HepG2 (cell line): Measurements from ENCODE around the gene XPO5. TPM values are rescaled to one million over a fixed set of nuclear protein-coding genes. Genes with fewer than 3 reads are reported as not detected.

Source experiments
- ATAC-seq: fragments of 200-7000 bp; cut with Tn5 transposase; 3 replicates; pipeline ENCODE4 v1.9.1; 2020; ENCODE audit warnings: mild to moderate bottlenecking, moderate library complexity
- BruUV-seq: library from RNA; stranded (reverse); fragments of 400-500 nt; replicated peaks from 2 replicates; lab custom pipeline; 2021; lab: Mats Ljungman, UMichigan
- CTCF ChIA-PET: fragments of 300-600 bp; formaldehyde crosslinking; extraction: SDS; loops from one replicate; lab custom pipeline; 2021; ENCODE audit warnings: low total read pairs, inconsistent platforms, low intra/inter-chr PET ratio; lab: Yijun Ruan, JAX
- POLR2A ChIA-PET: fragments of 350-600 bp; sonication (Branson Sonifier 250); formaldehyde crosslinking; loops from one replicate; lab custom pipeline; 2020; ENCODE audit warnings: antibody characterized with exemption, inconsistent platforms; lab: Yijun Ruan, JAX
- DNase-seq: peaks from one replicate; pipeline ENCODE4 v3.0.0-alpha.2; 2015; ENCODE audit warnings: low spot score
- FAIRE-seq: peaks from 3 replicates; lab custom pipeline; 2011; peaks lifted over from hg19 to GRCh38; lab: Jason Lieb, UNC
- H2AFZ ChIP-seq: one replicate; pipeline ENCODE4 v1.6.1; 2011; ENCODE audit warnings: low read length, inconsistent platforms
- H3K27ac ChIP-seq: fragments of 300-600 bp; 3 replicates; pipeline ENCODE4 v1.8.0; 2011; ENCODE audit warnings: mixed run types, mild to moderate bottlenecking, mixed read lengths, low read length, inconsistent platforms; ENCODE audit not compliant: insufficient read depth; ENCODE audit errors: extremely low read length
- H3K27me3 ChIP-seq, 2 experiments: fragments of 200-600 bp in 1 of 2; 2 replicates in 1 of 2; 3 replicates in 1 of 2; pipeline versions ENCODE4 v1.6.0 to v1.8.0; 2011; ENCODE audit warnings: low read length in 2 of 2, mild to moderate bottlenecking in 2 of 2, moderate library complexity in 2 of 2, inconsistent platforms in 1 of 2; ENCODE audit not compliant: insufficient read depth in 2 of 2, control insufficient read depth in 1 of 2
- H3K36me3 ChIP-seq, 2 experiments: fragments of 200-600 bp in 1 of 2; replicated peaks in 1 of 2; 2 replicates in 1 of 2; 3 replicates in 1 of 2; pipeline versions ENCODE4 v1.5.1 to v1.8.0; 2011; ENCODE audit warnings: low read length in 2 of 2, inconsistent platforms in 1 of 2; ENCODE audit not compliant: insufficient read depth in 2 of 2, control insufficient read depth in 1 of 2
- H3K4me1 ChIP-seq: 2 replicates; pipeline ENCODE4 v1.5.1; 2012; ENCODE audit warnings: low read length, inconsistent platforms; ENCODE audit not compliant: insufficient read depth
- H3K4me2 ChIP-seq: 2 replicates; pipeline ENCODE4 v1.6.0; 2011; ENCODE audit warnings: low read depth, low read length, inconsistent platforms
- H3K4me3 ChIP-seq, 3 experiments: fragments of 200-600 bp in 1 of 3; sonication (generic), shearing (Covaris generic) in 1 of 3; replicated peaks in 1 of 3; 2 replicates each; pipeline ENCODE4 v1.5.1; 2011 to 2016; ENCODE audit warnings: low read length in 3 of 3, inconsistent platforms in 2 of 3, low read depth in 2 of 3, mild to moderate bottlenecking in 2 of 3, control low read depth in 1 of 3, mixed read lengths in 1 of 3; ENCODE audit not compliant: insufficient read depth in 1 of 3
- H3K79me2 ChIP-seq: one replicate; pipeline ENCODE4 v1.6.1; 2011; ENCODE audit warnings: low read length, inconsistent platforms; ENCODE audit not compliant: insufficient read depth
- H3K9ac ChIP-seq: 2 replicates; pipeline ENCODE4 v1.6.0; 2011; ENCODE audit warnings: mild to moderate bottlenecking, low read depth, low read length, inconsistent platforms; ENCODE audit not compliant: insufficient read depth
- H3K9me3 ChIP-seq: 2 replicates; pipeline ENCODE4 v1.5.1; 2012; ENCODE audit warnings: mild to moderate bottlenecking, low read length
- H4K20me1 ChIP-seq: 2 replicates; pipeline ENCODE4 v1.6.0; 2011; ENCODE audit warnings: inconsistent platforms, mild to moderate bottlenecking, low read length, moderate library complexity; ENCODE audit not compliant: insufficient read depth
- ATF7-NPFF ChIP-seq: sonication (generic); formaldehyde crosslinking; IDR thresholded peaks from 2 replicates; pipeline ENCODE4 v1.8.1; 2023; ENCODE audit warnings: mild to moderate bottlenecking, low read depth, missing genetic modification reagents, moderate library complexity
- CCDC6 ChIP-seq: sonication (generic); formaldehyde crosslinking; IDR thresholded peaks from 2 replicates; pipeline ENCODE4 v1.8.1; 2022; ENCODE audit warnings: mild to moderate bottlenecking, missing genetic modification reagents, moderate library complexity
- IRF9 ChIP-seq: sonication (generic); formaldehyde crosslinking; IDR thresholded peaks from 2 replicates; pipeline ENCODE4 v1.8.0; 2022; ENCODE audit warnings: missing genetic modification reagents, mild to moderate bottlenecking, borderline replicate concordance
- KDM2A ChIP-seq: sonication (generic); formaldehyde crosslinking; IDR thresholded peaks from 2 replicates; pipeline ENCODE4 v1.4.0; 2020; ENCODE audit warnings: low read depth, missing genetic modification reagents, borderline replicate concordance
- RFXANK ChIP-seq: IDR thresholded peaks from 2 replicates; pipeline ENCODE4 v1.6.1; 2016
- TBP ChIP-seq: sonication (generic); formaldehyde crosslinking; IDR thresholded peaks from 2 replicates; pipeline ENCODE4 v1.5.0; 2020; ENCODE audit warnings: missing genetic modification reagents
- TIGD3 ChIP-seq: sonication (generic); formaldehyde crosslinking; IDR thresholded peaks from 2 replicates; pipeline ENCODE4 v1.5.1; 2020; ENCODE audit warnings: mild to moderate bottlenecking, missing genetic modification reagents, borderline replicate concordance
- ZMAT5 ChIP-seq: sonication (generic); formaldehyde crosslinking; IDR thresholded peaks from 2 replicates; pipeline ENCODE4 v1.5.0; 2020; ENCODE audit warnings: mild to moderate bottlenecking, low read depth, missing genetic modification reagents, borderline replicate concordance
- ZNF292 ChIP-seq: sonication (generic); formaldehyde crosslinking; IDR thresholded peaks from 2 replicates; pipeline ENCODE4 v1.8.1; 2022; ENCODE audit warnings: mild to moderate bottlenecking, low read depth, missing genetic modification reagents, borderline replicate concordance
- ZNF569 ChIP-seq: sonication (generic); formaldehyde crosslinking; IDR thresholded peaks from 2 replicates; pipeline ENCODE4 v1.5.0; 2020; ENCODE audit warnings: mild to moderate bottlenecking, missing genetic modification reagents, moderate library complexity, borderline replicate concordance
- ZNF776 ChIP-seq: sonication (generic); formaldehyde crosslinking; IDR thresholded peaks from 2 replicates; pipeline ENCODE4 v1.4.0; 2020; ENCODE audit warnings: mild to moderate bottlenecking, missing genetic modification reagents
- ZNF841 ChIP-seq: sonication (generic); formaldehyde crosslinking; IDR thresholded peaks from 2 replicates; pipeline ENCODE4 v1.8.1; 2023; ENCODE audit warnings: missing genetic modification reagents, borderline replicate concordance
- ZSCAN21 ChIP-seq: sonication (generic); formaldehyde crosslinking; IDR thresholded peaks from 2 replicates; pipeline ENCODE4 v1.8.0; 2022; ENCODE audit warnings: mild to moderate bottlenecking, missing genetic modification reagents, moderate library complexity, borderline replicate concordance
- WGBS: methylation state at CpG from one replicate; pipeline ENCODE4 v1.1.6; 2017; ENCODE audit warnings: low lambda C conversion rate; 5-methylcytosine and 5-hydroxymethylcytosine counted together
- in situ Hi-C: cut with HindIII; loops from 2 replicates; pipeline ENCODE4 v1.10.0; 2017; ENCODE audit warnings: low pct_unique_long_range_greater_than_20kb; ENCODE audit not compliant: extremely low pct_ligation_motif_present
- intact Hi-C: fragments of 100-400 bp; cut with micrococcal nuclease; formaldehyde crosslinking; loops from one replicate; pipeline ENCODE4 v1.10.0; 2022; ENCODE audit not compliant: unreplicated experiment
- polyA plus RNA-seq, 8 experiments: library from polyadenylated mRNA; depleted of rRNA in 3 of 8; stranded (reverse) in 7 of 8; unstranded in 1 of 8; fragments of >200 nt; fragmentation: Illumina TruSeq in 4 of 8; extraction: Trizol in 4 of 8; gene quantifications; 2 replicates each; pipeline versions ENCODE4 v1.2.1 to v1.2.3, GENCODE V29; 2011 to 2016; ENCODE audit warnings: low read depth in 4 of 8, missing spikeins in 1 of 8, mixed read lengths in 1 of 8; ENCODE audit not compliant: insufficient read depth in 1 of 8
- total RNA-seq, 5 experiments: library from RNA; depleted of rRNA; stranded (reverse); fragments of >200 nt; fragmentation: Illumina TruSeq; extraction: Trizol; gene quantifications; 2 replicates each; pipeline ENCODE4 v1.2.3, GENCODE V29; 2016; ENCODE audit warnings: low read depth in 1 of 5

XPO5 gene
- total and polyA plus RNA-seq, 2 of the 13 experiments (the other 11 are each of a cell fraction or from before 2014, with no cell fraction given): 52.2 to 68.0 TPM

- H2AFZ ChIP-seq: no peak overlapping the region
- POLR2A ChIA-PET: interaction anchor here (0.7 to 2.1 kb wide), 2 partner anchors 9 to 50 kb away, joined by 3 to 4 read pairs; partner anchors contain the start of genes POLH and XPO5
- intact Hi-C loops (no loop called here), in situ Hi-C loops (no loop called here)
- no peak overlapping the region for H3K9ac ChIP-seq
- no peak overlapping the region for H3K4me3 ChIP-seq
- no peak for ATAC-seq
- no peak overlapping the region for H3K4me2 ChIP-seq
- H3K36me3 ChIP-seq: peaks cover 18 to 73% of the 10 kb centered on the region in 2 experiments
- H3K9me3 ChIP-seq: no peaks in the 10 kb centered on the region
- BruUV-seq: no TSS peak
- no peak for FAIRE-seq
- no peaks in the 10 kb centered on the region for H3K27me3 ChIP-seq
- no peak overlapping the region for H3K27ac ChIP-seq
- CTCF ChIA-PET: no interaction called here
- no peaks in the 10 kb centered on the region for H4K20me1 ChIP-seq
- 95% methylated on average over 7 of the region's 7 CpGs for WGBS
- no peak for DNase-seq
- H3K4me1 ChIP-seq: no peaks in the 10 kb centered on the region
- peaks cover 3% of the 10 kb centered on the region for H3K79me2 ChIP-seq
- TF ChIP-seq CCDC6 (CRISPR knock-in tag) (no peak), ATF7-NPFF (CRISPR knock-in tag) (no peak), ZSCAN21 (no peak), ZNF292 (CRISPR knock-in tag) (no peak), TBP (no peak), RFXANK (CRISPR knock-in tag) (no peak), KDM2A (CRISPR knock-in tag) (no peak), TIGD3 (CRISPR knock-in tag) (no peak), ZNF776 (CRISPR knock-in tag) (no peak), ZMAT5 (no peak), IRF9 (CRISPR knock-in tag) (no peak), ZNF841 (CRISPR knock-in tag) (no peak), ZNF569 (CRISPR knock-in tag) (no peak)
Observed at GRCh38 chr6:43584892-43585570, 9.2 kb upstream of the XPO5 start.
